OCI-LY1 (cell line): Measurements from ENCODE around the gene RALGPS1.

Experiments used
- CTCF ChIP-seq: fragments of 200-600 bp; sonication (generic), shearing (Covaris generic); IDR thresholded peaks from 2 replicates; pipeline ENCODE4 v1.5.1; 2017; ENCODE audit warnings: mild to moderate bottlenecking, antibody characterized with exemption, low read length, moderate library complexity, mixed read lengths
- EZH2 ChIP-seq: fragments of 200-600 bp; sonication (generic), shearing (Covaris generic); IDR thresholded peaks from 2 replicates; pipeline ENCODE4 v1.8.0; 2017; ENCODE audit warnings: borderline replicate concordance, mixed run types, mild to moderate bottlenecking, antibody characterized with exemption, low read length, moderate library complexity, mixed read lengths

DNA sequence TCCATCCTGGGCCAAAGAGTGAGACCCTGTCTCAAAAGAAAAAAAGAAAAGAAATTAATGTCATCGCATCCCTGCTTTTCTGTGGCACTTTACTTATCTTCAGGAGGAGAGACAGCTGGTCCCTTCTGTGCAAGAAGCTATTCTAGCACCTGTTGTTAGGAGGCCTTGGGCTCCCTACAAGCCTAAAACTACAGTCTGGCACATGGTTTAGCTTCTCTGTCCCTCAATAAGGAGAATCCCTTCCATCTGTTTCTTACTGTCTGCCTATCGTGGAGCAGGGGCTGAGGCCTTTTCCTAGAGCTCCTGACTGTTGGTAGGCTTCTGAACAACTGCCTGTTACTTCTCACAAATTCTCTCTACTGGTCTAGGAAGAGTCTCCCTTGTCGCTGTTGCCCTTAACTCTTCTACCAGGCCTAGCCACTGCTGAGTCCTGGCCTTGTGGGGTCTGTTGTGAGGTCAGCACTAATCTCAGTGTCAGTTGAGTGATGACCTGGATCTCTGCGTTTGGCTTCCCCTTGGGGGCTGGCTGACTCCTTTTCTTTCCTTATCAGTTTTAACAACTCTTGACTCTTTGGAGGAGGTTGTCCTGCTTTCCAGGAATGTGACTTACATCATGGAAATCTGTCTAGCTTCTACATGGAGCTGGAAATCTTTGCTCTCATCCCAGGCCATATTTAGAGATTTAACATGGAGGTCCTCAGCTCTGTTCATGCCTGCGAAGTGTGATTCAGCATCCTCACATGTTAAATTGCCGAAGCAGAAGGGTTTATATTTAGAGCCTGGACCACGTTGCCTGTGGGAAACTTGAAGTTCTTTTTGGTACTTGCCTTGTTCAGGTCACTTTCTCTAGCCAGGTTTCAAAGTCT is 344.3 kb downstream of the RALGPS1 start:
- TF ChIP-seq CTCF (no peak), EZH2 (no peak)
